Parietal lobe (tissue), 2 donors: ENCODE measurements around the gene ATP6V0C. TPM values are rescaled to one million over a fixed set of nuclear protein-coding genes. Genes with fewer than 3 reads are reported as not detected.

ENCODE experiments used
- small RNA-seq: library from RNA; depleted of rRNA; stranded (forward); fragments of <200 nt; gene quantifications from one replicate; pipeline ENCODE3, GENCODE V24; 2014; ENCODE audit warnings: low replicate concordance
- total RNA-seq: library from RNA; depleted of rRNA; stranded (reverse); fragments of >200 nt; gene quantifications from one replicate; pipeline ENCODE4 v1.2.3, GENCODE V29; 2014

The ATP6V0C gene
- total RNA-seq = 23.8 TPM

GRCh38 chr16:2513405-2514332, at the start of gene ATP6V0C:
Gene ATP6V0C, plus strand, starts transcription at chr16:2513952. Its CDS starts 152 bp downstream, at chr16:2514104.

GRCh38 chr16:2471016-2471652, 42.6 kb upstream of the ATP6V0C start, which contains the start of gene NTN3:
Gene NTN3, plus strand, starts transcription at chr16:2471297. Its CDS starts 405 bp downstream, at chr16:2471702.

GRCh38 chr16:2474877-2475412, 38.8 kb upstream of the ATP6V0C start, which contains the start of gene TBC1D24:
Gene TBC1D24, plus strand, starts transcription at chr16:2475127. Its CDS starts 21,022 bp downstream, at chr16:2496149.

GRCh38 chr16:2520097-2520783, 6.5 kb downstream of the ATP6V0C start, which contains the start of gene AMDHD2:
Gene AMDHD2, plus strand, starts transcription at chr16:2520371. Its CDS starts 88 bp downstream, at chr16:2520459.

GRCh38 chr16:2531371-2531695, 17.6 kb downstream of the ATP6V0C start, which contains the start of gene CEMP1:
Gene CEMP1, minus strand, starts transcription at chr16:2531408. Its CDS starts 335 bp downstream, at chr16:2531073.

GRCh38 chr16:2537451-2538379, 24.0 kb downstream of the ATP6V0C start, which contains the start of gene PDPK1:
Gene PDPK1, plus strand, starts transcription at chr16:2538021. Its CDS starts 92 bp downstream, at chr16:2538113.

Small RNAs within 50 kb of the gene (small RNA-seq; reads per million reads assigned to genes)
- gene AC093525.1 (not detected), gene MIR3178 (not detected), gene MIR6768 (not detected)

Other genes with a start within 250 kb of the ATP6V0C start
- 129 TPM for gene RNPS1, start 245.8 kb upstream of the ATP6V0C start, total RNA-seq
- gene ABCA3, start 173.2 kb upstream of the ATP6V0C start, total RNA-seq = 57.3 TPM
- 13.5 TPM for gene CCNF, start 84.5 kb upstream of the ATP6V0C start, total RNA-seq
- gene TEDC2, start 53.8 kb upstream of the ATP6V0C start, total RNA-seq = 12.2 TPM
- gene NTN3, start 42.7 kb upstream of the ATP6V0C start, total RNA-seq = 6.6 TPM
- gene TBC1D24, start 38.8 kb upstream of the ATP6V0C start, total RNA-seq = 31.3 TPM
- 30.4 TPM for gene AMDHD2, start 6.4 kb downstream of the ATP6V0C start, total RNA-seq
- not detected for gene CEMP1, start 17.5 kb downstream of the ATP6V0C start, total RNA-seq
- gene PDPK1, start 24.1 kb downstream of the ATP6V0C start, total RNA-seq = 34.1 TPM
- 27.9 TPM for gene KCTD5, start 168.6 kb downstream of the ATP6V0C start, total RNA-seq
- gene PRSS27, start 206.3 kb downstream of the ATP6V0C start, total RNA-seq = 6.3 TPM
- gene SRRM2, start 238.7 kb downstream of the ATP6V0C start, total RNA-seq = 135 TPM